ENCODE data around the gene HSDL1. TPM values are rescaled to one million over a fixed set of nuclear protein-coding genes. Genes with fewer than 3 reads are reported as not detected.

The HSDL1 gene
- total RNA-seq, 1 donor from 2014 or later = 81.7 TPM

DNA sequence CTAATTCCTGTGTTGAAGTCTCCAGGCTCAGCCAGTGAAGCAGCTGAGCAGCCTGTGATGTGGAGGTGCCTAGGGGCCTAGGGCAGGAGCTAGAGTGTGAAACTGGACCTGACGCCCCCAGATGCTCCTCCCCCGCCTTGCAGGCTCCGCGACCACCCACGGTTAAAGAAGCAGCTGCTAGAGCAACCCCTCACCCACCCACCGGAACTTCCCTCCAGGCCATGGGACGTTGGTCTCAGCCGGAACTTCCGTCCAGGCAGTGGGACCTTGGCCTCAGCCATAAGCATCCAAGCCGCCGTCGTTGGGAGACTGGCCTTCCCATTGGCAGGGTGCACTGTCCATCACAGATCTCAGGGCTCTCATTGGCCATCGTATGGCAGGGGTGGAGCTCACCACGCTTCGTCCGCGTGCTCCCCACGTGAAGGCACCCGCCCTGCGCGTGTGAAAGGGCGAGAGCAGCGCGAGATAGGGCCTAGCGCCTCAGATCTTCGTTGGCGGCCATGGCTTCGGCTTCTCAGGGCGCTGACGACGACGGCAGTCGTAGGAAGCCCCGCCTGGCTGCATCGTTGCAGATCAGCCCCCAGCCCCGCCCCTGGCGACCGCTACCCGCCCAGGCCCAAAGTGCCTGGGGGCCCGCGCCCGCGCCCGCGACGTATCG, 45.9 kb upstream of the HSDL1 start, which contains the start of gene ADAD2:
ADAD2 (plus strand) TSS at position 427 of the 658 bp plus-strand sequence; CDS start at position 501, 74 bp downstream.
- Mint-ChIP-seq H3K4me1 (ENCODE audit: low read depth, unreplicated experiment) (peaks cover 17% of the 10 kb centered on the region), H3K9me3 (ENCODE audit: unreplicated experiment) (peaks cover 10% of the 10 kb centered on the region), H3K27me3 (ENCODE audit: unreplicated experiment) (peaks cover 10% of the 10 kb centered on the region), H3K27ac (ENCODE audit: unreplicated experiment) (no peak within 1 kb of the TSS), H3K36me3 (ENCODE audit: unreplicated experiment) (no peaks in the 10 kb centered on the region), H3K4me3 (ENCODE audit: unreplicated experiment) (no peak within 1 kb of the TSS)
- TF ChIP-seq, protein P1, sequence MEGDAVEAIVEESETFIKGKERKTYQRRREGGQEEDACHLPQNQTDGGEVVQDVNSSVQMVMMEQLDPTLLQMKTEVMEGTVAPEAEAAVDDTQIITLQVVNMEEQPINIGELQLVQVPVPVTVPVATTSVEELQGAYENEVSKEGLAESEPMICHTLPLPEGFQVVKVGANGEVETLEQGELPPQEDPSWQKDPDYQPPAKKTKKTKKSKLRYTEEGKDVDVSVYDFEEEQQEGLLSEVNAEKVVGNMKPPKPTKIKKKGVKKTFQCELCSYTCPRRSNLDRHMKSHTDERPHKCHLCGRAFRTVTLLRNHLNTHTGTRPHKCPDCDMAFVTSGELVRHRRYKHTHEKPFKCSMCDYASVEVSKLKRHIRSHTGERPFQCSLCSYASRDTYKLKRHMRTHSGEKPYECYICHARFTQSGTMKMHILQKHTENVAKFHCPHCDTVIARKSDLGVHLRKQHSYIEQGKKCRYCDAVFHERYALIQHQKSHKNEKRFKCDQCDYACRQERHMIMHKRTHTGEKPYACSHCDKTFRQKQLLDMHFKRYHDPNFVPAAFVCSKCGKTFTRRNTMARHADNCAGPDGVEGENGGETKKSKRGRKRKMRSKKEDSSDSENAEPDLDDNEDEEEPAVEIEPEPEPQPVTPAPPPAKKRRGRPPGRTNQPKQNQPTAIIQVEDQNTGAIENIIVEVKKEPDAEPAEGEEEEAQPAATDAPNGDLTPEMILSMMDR (IDR thresholded peaks at IDR 0.05; ENCODE audit: partially characterized antibody, unreplicated experiment) = no peak
- no peak for DNase-seq

DNA sequence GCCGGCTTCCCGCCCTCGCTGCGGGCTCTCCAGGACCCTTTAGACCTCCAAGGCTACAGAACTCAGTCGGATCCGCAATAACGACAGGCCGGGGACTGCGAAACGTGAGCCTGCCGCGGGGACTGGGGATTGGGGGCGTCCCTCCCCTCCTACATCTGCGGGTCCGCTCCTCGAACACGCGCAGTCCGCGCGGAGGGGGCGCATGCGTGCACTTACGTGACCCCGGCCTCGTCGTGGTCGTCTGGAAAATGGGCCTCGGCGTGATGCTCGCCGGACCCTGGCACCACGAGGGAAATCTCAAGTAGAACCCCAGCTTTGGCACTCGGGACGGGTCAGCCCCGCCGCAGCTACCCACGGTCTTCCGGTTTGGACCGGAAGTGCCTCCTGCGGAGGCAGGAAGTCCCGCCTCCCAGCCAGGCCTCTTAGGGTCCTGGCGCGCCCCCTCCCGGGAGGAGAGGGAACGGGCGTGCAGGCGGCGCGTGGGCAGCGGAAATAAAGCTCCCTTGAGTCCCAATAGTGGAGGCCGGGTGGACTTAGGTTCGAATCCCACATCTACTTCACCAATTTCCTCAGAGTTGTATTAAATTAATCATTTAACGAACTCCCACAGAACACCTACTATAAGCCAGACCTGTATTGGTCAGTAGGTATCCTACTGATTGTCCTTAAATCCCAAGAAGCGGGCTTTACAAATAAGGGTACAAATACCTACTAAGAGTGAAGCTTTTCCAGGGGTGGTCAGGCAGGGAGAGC, 41.9 kb upstream of the HSDL1 start, which contains the start of gene TAF1C:
TAF1C (minus strand) TSS at position 373 of the 753 bp plus-strand sequence. CDS start 2,069 bp downstream, outside the sequence.
- peak within 1 kb of the TSS; percentile 81 for H3K27ac Mint-ChIP-seq (ENCODE audit: unreplicated experiment)
- no peaks in the 10 kb centered on the region for H3K36me3 Mint-ChIP-seq (ENCODE audit: unreplicated experiment)
- TF ChIP-seq, protein P1 (IDR thresholded peaks at IDR 0.05; ENCODE audit: partially characterized antibody, unreplicated experiment) = peak; percentile 88
- H3K4me3 Mint-ChIP-seq (ENCODE audit: unreplicated experiment) = peak within 1 kb of the TSS; percentile 94
- H3K27me3 Mint-ChIP-seq (ENCODE audit: unreplicated experiment) = no peaks in the 10 kb centered on the region
- peaks cover 3% of the 10 kb centered on the region for H3K9me3 Mint-ChIP-seq (ENCODE audit: unreplicated experiment)
- peak; percentile 90 for DNase-seq
- peaks cover 14% of the 10 kb centered on the region for H3K4me1 Mint-ChIP-seq (ENCODE audit: low read depth, unreplicated experiment)

DNA sequence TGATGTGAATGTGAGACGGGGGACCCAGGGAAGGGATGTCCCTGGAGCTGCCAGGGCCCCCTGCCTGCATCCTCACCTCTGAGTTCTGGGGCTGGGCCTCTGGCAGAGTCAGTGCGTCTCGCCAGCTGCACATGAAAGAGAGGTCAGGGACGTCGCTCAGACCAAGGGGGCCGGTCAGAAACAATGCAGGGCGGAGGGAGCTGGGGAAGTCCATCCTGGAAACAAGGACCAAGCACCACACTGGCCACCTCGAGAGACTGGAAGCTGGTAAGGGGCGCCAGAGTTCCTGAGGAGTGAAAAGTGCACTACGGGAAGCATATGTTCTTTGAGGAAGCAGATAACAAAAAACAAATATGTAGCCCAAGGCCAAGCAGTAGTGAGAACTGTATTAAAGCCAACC, 39.8 kb upstream of the HSDL1 start:
- peaks cover 2% of the 10 kb centered on the region for H3K9me3 Mint-ChIP-seq (ENCODE audit: unreplicated experiment)
- no peaks in the 10 kb centered on the region for H3K27me3 Mint-ChIP-seq (ENCODE audit: unreplicated experiment)
- no peaks in the 10 kb centered on the region for H3K36me3 Mint-ChIP-seq (ENCODE audit: unreplicated experiment)
- peak overlapping the region; percentile 64 for H3K4me3 Mint-ChIP-seq (ENCODE audit: unreplicated experiment)
- TF ChIP-seq, protein P1 (IDR thresholded peaks at IDR 0.05; ENCODE audit: partially characterized antibody, unreplicated experiment) = no peak
- DNase-seq = no peak
- H3K4me1 Mint-ChIP-seq (ENCODE audit: low read depth, unreplicated experiment) = peaks cover 11% of the 10 kb centered on the region
- no peak overlapping the region for H3K27ac Mint-ChIP-seq (ENCODE audit: unreplicated experiment)

DNA sequence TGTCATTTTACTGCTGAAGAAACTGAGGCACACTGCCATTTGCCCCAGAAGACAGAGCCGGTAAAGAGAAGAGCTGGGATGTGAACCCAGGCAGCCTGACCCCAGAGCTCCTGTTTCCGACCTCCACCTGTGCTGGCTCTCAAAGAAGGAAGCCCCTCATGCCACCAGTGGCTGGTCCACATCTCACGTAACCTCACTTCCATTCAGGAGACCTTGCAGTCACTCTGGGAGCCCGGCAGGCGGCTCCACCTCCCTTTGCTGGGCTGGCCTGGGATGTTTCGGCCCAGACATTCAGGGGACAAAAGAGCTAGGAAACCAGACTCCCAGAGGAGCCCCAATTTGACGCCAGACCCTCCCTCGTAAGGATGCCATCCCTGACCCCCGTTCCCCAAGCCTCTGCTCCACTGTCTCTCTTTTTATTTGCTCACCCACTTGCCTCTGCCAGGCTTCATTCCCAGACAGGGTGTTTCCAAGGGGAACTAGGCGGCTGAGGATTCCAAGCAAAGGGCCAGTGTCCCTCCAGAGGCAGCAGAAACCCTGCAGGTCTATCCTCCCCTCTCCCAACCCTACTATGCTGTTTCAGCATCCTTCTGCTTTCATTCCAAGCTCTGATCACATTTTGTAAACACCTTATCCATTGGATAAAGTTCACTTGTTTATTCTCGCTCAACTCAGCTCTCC, 39.1 kb upstream of the HSDL1 start:
- TF ChIP-seq, protein P1 (IDR thresholded peaks at IDR 0.05; ENCODE audit: partially characterized antibody, unreplicated experiment) = no peak
- Mint-ChIP-seq H3K4me3 (ENCODE audit: unreplicated experiment) (peak overlapping the region; percentile 64), H3K4me1 (ENCODE audit: low read depth, unreplicated experiment) (peaks cover 11% of the 10 kb centered on the region), H3K27me3 (ENCODE audit: unreplicated experiment) (no peaks in the 10 kb centered on the region), H3K36me3 (ENCODE audit: unreplicated experiment) (no peaks in the 10 kb centered on the region), H3K27ac (ENCODE audit: unreplicated experiment) (no peak overlapping the region), H3K9me3 (ENCODE audit: unreplicated experiment) (peaks cover 2% of the 10 kb centered on the region)
- no peak for DNase-seq

All from glutamatergic neuron (in vitro differentiated cells).